Mucosa of stomach (tissue), 1 donor: ENCODE data around the gene BAHCC1.
A peak's percentile ranks its signal among the peaks of the same experiment; 100 is the strongest.

Experiments
- H3K27me3 ChIP-seq: one replicate; pipeline ENCODE4 v1.7.0; 2013; ENCODE audit warnings: mild to moderate bottlenecking, low read length; ENCODE audit not compliant: control insufficient read depth, insufficient read depth
- H3K36me3 ChIP-seq: one replicate; pipeline ENCODE4 v1.7.0; 2013; ENCODE audit warnings: low read length; ENCODE audit not compliant: control insufficient read depth, insufficient read depth
- H3K4me1 ChIP-seq: one replicate; pipeline ENCODE4 v1.7.0; 2013; ENCODE audit warnings: mild to moderate bottlenecking, low read length; ENCODE audit not compliant: control insufficient read depth, insufficient read depth
- H3K4me3 ChIP-seq: one replicate; pipeline ENCODE4 v1.7.0; 2013; ENCODE audit warnings: low read length
- H3K9ac ChIP-seq: one replicate; pipeline ENCODE4 v1.7.0; 2013; ENCODE audit warnings: mild to moderate bottlenecking, low read length, moderate library complexity
- H3K9me3 ChIP-seq: one replicate; pipeline ENCODE4 v1.7.0; 2013; ENCODE audit warnings: mild to moderate bottlenecking, low read length, moderate library complexity; ENCODE audit not compliant: control insufficient read depth
- donor health status: Pancreatic carcinoma.

Gene BAHCC1

GRCh38 chr17:81492706-81493105 is 97.4 kb downstream of the BAHCC1 start:
- Histone ChIP-seq H3K9me3 (no peaks in the 10 kb centered on the region), H3K9ac (no peak overlapping the region)

DNA sequence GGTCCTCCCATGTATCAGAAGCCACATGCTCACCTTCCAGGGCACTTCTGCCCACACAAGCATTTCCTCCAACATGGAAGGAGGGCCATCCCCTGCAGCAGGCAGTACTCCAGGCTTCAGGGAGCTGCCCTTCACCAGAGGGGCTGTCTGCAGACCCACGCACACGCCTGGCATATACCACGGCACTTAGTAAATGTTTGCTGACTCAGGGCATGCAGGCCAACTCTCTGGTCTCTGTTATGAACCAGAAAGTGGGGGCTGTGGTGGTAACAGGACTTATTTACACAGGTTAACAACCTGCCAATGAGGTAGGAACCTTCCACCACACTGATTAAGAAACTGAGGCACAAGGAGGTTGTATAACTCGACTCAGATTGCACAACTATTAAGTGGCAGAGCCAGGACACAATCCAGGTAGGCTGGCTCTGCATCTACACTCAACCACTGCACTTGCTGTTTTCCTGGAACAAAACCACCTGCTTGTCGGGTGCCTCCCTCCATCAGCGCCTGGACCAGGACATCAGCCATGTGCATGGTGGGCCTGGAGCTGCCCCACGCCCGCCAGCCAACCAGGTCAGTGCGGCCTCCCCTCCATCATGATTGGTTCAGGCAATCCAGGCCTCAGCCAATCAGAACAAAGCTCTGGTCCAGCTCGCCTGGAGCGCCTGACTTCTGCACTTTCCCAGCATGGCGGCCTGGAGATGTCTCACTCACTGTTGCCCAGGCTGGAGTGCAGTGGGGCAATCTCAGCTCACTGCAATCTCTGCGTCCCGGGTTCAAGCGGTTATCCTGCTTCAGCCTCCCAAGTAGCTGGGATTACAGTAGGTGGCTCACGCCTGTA is 98.2 kb downstream of the BAHCC1 start:
- Histone ChIP-seq H3K4me1 (peaks cover 9% of the 10 kb centered on the region), H3K9me3 (no peaks in the 10 kb centered on the region)

More at GRCh38 chr17:81492706-81493105, 97.4 kb downstream of the BAHCC1 start:
- Histone ChIP-seq H3K27me3 (peaks cover 19% of the 10 kb centered on the region), H3K36me3 (no peaks in the 10 kb centered on the region), H3K4me1 (peaks cover 10% of the 10 kb centered on the region), H3K4me3 (no peak overlapping the region)

DNA sequence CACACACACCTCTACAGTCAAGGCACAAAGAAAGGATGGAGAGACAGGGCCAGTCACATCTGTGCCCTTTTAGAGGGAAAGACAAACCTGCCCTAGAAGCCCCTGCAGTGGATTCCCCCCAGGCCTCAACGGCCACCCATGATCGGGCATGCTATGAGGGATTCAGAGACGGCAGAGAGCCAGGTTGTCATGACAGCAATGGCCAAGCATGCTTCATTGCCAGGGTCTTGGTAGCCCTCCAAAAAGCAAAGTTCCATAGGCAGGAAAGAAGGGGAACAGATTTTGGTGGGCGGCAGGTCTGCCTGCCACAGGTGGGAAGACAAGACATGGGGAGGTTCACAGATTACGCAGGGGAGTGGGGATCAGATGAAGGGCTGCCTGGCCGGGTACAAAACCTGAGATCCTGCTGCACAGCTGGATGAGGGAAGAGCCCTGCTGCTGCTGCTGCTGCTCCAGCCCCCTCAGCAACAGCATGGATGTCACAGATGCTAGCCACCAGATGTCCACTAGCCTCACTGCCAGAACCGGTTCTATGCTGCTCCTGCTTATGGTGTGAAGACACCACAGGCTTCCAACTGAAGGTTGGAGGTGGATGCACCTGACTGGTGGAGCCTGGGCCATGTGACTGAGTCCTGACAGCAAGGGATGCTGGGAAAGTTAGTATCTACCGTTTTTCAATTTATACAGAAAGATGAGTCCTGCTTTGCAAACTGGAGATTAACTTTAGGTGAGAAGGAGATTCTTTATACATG is 99.5 kb downstream of the BAHCC1 start:
- Histone ChIP-seq H3K9me3 (no peaks in the 10 kb centered on the region), H3K4me3 (no peak overlapping the region), H3K4me1 (peaks cover 6% of the 10 kb centered on the region), H3K27me3 (peaks cover 25% of the 10 kb centered on the region), H3K36me3 (no peaks in the 10 kb centered on the region), H3K9ac (no peak overlapping the region)

More for the DNA sequence above, 98.2 kb downstream of the BAHCC1 start:
- no peaks in the 10 kb centered on the region for H3K36me3 ChIP-seq
- no peak overlapping the region for H3K9ac ChIP-seq
- H3K4me3 ChIP-seq = no peak overlapping the region
- peaks cover 19% of the 10 kb centered on the region for H3K27me3 ChIP-seq

- Histone ChIP-seq H3K9ac (no peak overlapping the region), H3K4me3 (no peak overlapping the region), H3K4me1 (no peaks in the 10 kb centered on the region), H3K27me3 (peaks cover 17% of the 10 kb centered on the region), H3K36me3 (no peaks in the 10 kb centered on the region), H3K9me3 (no peaks in the 10 kb centered on the region)
Observed at GRCh38 chr17:81498953-81499600, 103.8 kb downstream of the BAHCC1 start.

DNA sequence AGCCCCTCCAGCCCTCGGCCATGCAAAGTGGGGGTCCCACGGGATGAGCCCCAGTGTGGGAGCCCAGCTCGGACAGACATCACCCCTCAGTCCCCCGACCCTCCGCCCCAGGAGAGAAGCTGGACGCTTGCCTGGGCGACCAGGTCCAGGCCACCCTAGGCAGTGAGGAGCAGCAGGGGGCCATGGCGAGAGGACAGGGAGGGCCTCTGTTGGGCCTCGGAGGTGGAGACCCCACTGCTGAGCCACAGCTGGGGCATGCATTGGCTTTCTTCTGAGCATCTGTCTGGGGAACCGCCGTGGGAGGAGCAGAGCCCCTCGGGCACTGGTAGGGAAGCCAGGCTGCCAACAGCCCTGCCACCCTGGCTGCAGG is 104.3 kb downstream of the BAHCC1 start:
- H3K9me3 ChIP-seq = no peaks in the 10 kb centered on the region
- peaks cover 14% of the 10 kb centered on the region for H3K27me3 ChIP-seq
- no peak overlapping the region for H3K9ac ChIP-seq
- H3K4me1 ChIP-seq = no peaks in the 10 kb centered on the region
- no peak overlapping the region for H3K4me3 ChIP-seq
- H3K36me3 ChIP-seq = no peaks in the 10 kb centered on the region

DNA sequence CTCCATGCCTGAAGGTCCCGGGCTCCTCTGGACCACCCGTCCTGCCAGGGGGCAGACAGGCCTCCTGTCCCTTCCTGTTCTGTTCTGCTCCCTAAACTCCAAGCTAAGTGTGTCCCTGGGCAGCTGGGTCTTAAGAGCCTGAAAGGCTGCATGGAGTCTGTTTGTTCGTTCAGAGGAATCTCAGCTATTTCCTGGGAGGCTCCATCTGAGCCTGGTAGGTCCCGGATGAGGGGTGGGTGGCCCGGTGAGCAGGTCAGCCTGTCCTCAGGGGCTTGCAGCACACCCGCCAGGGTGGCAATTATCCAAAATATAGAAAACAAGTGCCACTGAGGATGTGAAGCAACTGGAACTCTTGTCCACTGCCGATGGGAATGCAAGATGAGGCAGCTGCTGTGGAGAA is 104.8 kb downstream of the BAHCC1 start:
- no peaks in the 10 kb centered on the region for H3K36me3 ChIP-seq
- H3K4me3 ChIP-seq = no peak overlapping the region
- no peaks in the 10 kb centered on the region for H3K4me1 ChIP-seq
- no peak overlapping the region for H3K9ac ChIP-seq
- H3K27me3 ChIP-seq = peaks cover 10% of the 10 kb centered on the region
- H3K9me3 ChIP-seq = no peaks in the 10 kb centered on the region

- H3K9me3 ChIP-seq = no peaks in the 10 kb centered on the region
- H3K4me3 ChIP-seq = no peak overlapping the region
- no peak overlapping the region for H3K9ac ChIP-seq
Observed at GRCh38 chr17:81502471-81503017, 107.3 kb downstream of the BAHCC1 start.

GRCh38 chr17:81503619-81504018 is 108.4 kb downstream of the BAHCC1 start:
- no peak overlapping the region for H3K4me3 ChIP-seq
- no peaks in the 10 kb centered on the region for H3K9me3 ChIP-seq
- no peak overlapping the region for H3K9ac ChIP-seq
- no peaks in the 10 kb centered on the region for H3K4me1 ChIP-seq
- peaks cover 10% of the 10 kb centered on the region for H3K27me3 ChIP-seq
- H3K36me3 ChIP-seq = no peaks in the 10 kb centered on the region

More at GRCh38 chr17:81502471-81503017, 107.3 kb downstream of the BAHCC1 start:
- Histone ChIP-seq H3K36me3 (no peaks in the 10 kb centered on the region), H3K4me1 (no peaks in the 10 kb centered on the region), H3K27me3 (peaks cover 10% of the 10 kb centered on the region)

GRCh38 chr17:81508639-81509206 is 113.5 kb downstream of the BAHCC1 start:
- H3K27me3 ChIP-seq = no peaks in the 10 kb centered on the region
- peaks cover 28% of the 10 kb centered on the region for H3K36me3 ChIP-seq
- no peaks in the 10 kb centered on the region for H3K9me3 ChIP-seq
- H3K4me1 ChIP-seq = peaks cover 10% of the 10 kb centered on the region
- H3K4me3 ChIP-seq = peak overlapping the region; percentile 92
- H3K9ac ChIP-seq = peak overlapping the region; percentile 96

GRCh38 chr17:81509207-81509971 is 114.1 kb downstream of the BAHCC1 start:
- Histone ChIP-seq H3K36me3 (peaks cover 28% of the 10 kb centered on the region), H3K9me3 (no peaks in the 10 kb centered on the region), H3K4me1 (peaks cover 10% of the 10 kb centered on the region), H3K9ac (peak overlapping the region; percentile 96), H3K4me3 (peak overlapping the region; percentile 92), H3K27me3 (no peaks in the 10 kb centered on the region)
